Osteoblast (primary cell): Measurements from ENCODE around the gene HOXB6. TPM values are rescaled to one million over a fixed set of nuclear protein-coding genes. Genes with fewer than 3 reads are reported as not detected.

Source experiments
- DNase-seq: peaks from one replicate; pipeline ENCODE4 v3.0.0; 2011; ENCODE audit warnings: low spot score, mixed read lengths; ENCODE audit not compliant: insufficient read length; ENCODE audit errors: missing footprints
- H2AFZ ChIP-seq: 2 replicates; pipeline ENCODE4 v1.6.0; 2011; ENCODE audit warnings: mild to moderate bottlenecking, low read length
- H3K27ac ChIP-seq: 2 replicates; pipeline ENCODE4 v1.5.1; 2011; ENCODE audit warnings: mild to moderate bottlenecking, low read depth, low read length, moderate library complexity
- H3K27me3 ChIP-seq: 2 replicates; pipeline ENCODE4 v1.6.0; 2012; ENCODE audit warnings: mild to moderate bottlenecking, control low read depth, inconsistent platforms, low read length, moderate library complexity; ENCODE audit not compliant: insufficient read depth
- H3K36me3 ChIP-seq: 2 replicates; pipeline ENCODE4 v1.5.1; 2011; ENCODE audit warnings: mild to moderate bottlenecking, low read length, control low read depth, moderate library complexity; ENCODE audit not compliant: insufficient read depth
- H3K4me1 ChIP-seq: 2 replicates; pipeline ENCODE4 v1.5.1; 2011; ENCODE audit warnings: mild to moderate bottlenecking, low read length, control low read depth, moderate library complexity; ENCODE audit not compliant: insufficient read depth
- H3K4me2 ChIP-seq: 2 replicates; pipeline ENCODE4 v1.6.0; 2011; ENCODE audit warnings: mild to moderate bottlenecking, low read length; ENCODE audit not compliant: insufficient read depth
- H3K4me3 ChIP-seq: fragments of 200-600 bp; sonication (generic); 3 replicates; pipeline ENCODE4 v1.5.1; 2012; ENCODE audit warnings: mild to moderate bottlenecking, low read length, inconsistent platforms; ENCODE audit not compliant: insufficient read depth
- H3K79me2 ChIP-seq: 2 replicates; pipeline ENCODE4 v1.6.0; 2012; ENCODE audit warnings: mild to moderate bottlenecking, low read length, control low read depth, inconsistent platforms; ENCODE audit not compliant: insufficient read depth
- H3K9me3 ChIP-seq: 2 replicates; pipeline ENCODE4 v1.5.1; 2011; ENCODE audit warnings: low read depth, low read length, control low read depth
- H4K20me1 ChIP-seq: 2 replicates; pipeline ENCODE4 v1.6.0; 2012; ENCODE audit warnings: mild to moderate bottlenecking, low read length, control low read depth; ENCODE audit not compliant: insufficient read depth
- total RNA-seq: library from RNA; depleted of rRNA; stranded (reverse); fragments of >200 nt; gene quantifications from 2 replicates; pipeline ENCODE4 v1.2.3, GENCODE V29; 2012
- TF ChIP-seq, protein P1 (sequence below): IDR thresholded peaks from 2 replicates; pipeline ENCODE4 v1.5.1; 2011; ENCODE audit warnings: mild to moderate bottlenecking, low read depth, low read length, moderate library complexity; ENCODE audit errors: extremely low read depth

The HOXB6 gene
- total RNA-seq, 1 donor, result 0.72 TPM

DNA sequence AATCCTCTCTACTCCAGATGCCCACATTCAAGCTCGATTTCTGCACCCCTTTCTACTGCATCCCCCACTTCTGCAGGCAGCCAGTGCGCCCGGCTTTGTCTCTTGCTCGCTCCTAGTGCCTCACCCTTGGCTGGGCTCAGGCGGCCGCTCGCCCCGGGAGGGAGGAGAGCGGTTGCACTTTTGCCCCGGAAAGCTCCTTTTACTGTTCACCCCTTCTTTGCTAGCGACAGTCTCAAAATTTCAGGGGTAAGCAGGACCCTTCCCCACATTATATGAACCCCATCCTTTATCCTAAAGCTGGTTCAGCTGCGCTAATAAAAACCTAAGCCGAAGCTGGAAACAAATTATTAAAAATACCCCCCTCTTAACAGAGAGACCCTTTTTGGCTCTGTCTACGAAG lies 12.2 kb downstream of the HOXB6 start:
- H3K9me3 ChIP-seq, result no peaks in the 10 kb centered on the region
- H4K20me1 ChIP-seq, result no peaks in the 10 kb centered on the region
- no peak overlapping the region for H3K27ac ChIP-seq
- no peak overlapping the region for H3K4me3 ChIP-seq
- H3K4me2 ChIP-seq, result peak overlapping the region; percentile 78
- no peaks in the 10 kb centered on the region for H3K4me1 ChIP-seq
- TF ChIP-seq, protein P1, sequence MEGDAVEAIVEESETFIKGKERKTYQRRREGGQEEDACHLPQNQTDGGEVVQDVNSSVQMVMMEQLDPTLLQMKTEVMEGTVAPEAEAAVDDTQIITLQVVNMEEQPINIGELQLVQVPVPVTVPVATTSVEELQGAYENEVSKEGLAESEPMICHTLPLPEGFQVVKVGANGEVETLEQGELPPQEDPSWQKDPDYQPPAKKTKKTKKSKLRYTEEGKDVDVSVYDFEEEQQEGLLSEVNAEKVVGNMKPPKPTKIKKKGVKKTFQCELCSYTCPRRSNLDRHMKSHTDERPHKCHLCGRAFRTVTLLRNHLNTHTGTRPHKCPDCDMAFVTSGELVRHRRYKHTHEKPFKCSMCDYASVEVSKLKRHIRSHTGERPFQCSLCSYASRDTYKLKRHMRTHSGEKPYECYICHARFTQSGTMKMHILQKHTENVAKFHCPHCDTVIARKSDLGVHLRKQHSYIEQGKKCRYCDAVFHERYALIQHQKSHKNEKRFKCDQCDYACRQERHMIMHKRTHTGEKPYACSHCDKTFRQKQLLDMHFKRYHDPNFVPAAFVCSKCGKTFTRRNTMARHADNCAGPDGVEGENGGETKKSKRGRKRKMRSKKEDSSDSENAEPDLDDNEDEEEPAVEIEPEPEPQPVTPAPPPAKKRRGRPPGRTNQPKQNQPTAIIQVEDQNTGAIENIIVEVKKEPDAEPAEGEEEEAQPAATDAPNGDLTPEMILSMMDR, result no peak
- no peak overlapping the region for H2AFZ ChIP-seq
- peaks cover 95% of the 10 kb centered on the region for H3K27me3 ChIP-seq
- H3K79me2 ChIP-seq, result no peaks in the 10 kb centered on the region
- no peak for DNase-seq
- no peaks in the 10 kb centered on the region for H3K36me3 ChIP-seq

DNA sequence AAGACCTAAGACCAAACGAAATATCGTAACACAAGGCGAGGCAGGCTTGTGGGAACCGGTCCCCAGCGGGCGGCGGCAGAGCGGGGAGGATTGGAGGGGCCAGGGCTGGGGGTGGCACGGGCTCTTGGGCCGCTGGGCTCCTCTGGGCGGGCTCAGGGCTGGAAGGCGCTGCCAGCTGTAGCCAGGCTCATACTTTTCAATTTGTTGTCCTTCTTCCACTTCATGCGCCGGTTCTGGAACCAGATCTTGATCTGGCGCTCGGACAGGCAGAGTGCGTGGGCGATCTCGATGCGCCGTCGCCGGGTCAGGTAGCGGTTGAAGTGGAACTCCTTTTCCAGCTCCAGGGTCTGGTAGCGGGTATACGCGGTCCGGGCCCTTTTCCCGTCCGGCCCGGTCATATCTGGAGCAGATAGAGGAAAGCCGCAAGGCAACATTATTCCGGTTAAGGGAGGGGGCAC lies 12.7 kb downstream of the HOXB6 start:
- H4K20me1 ChIP-seq, result no peaks in the 10 kb centered on the region
- no peaks in the 10 kb centered on the region for H3K79me2 ChIP-seq
- no peak for DNase-seq
- H3K27me3 ChIP-seq, result peaks cover 95% of the 10 kb centered on the region
- H3K4me3 ChIP-seq, result no peak overlapping the region
- no peak overlapping the region for H3K4me2 ChIP-seq
- H3K4me1 ChIP-seq, result no peaks in the 10 kb centered on the region
- TF ChIP-seq, protein P1, result no peak
- no peaks in the 10 kb centered on the region for H3K9me3 ChIP-seq
- H3K27ac ChIP-seq, result no peak overlapping the region
- no peaks in the 10 kb centered on the region for H3K36me3 ChIP-seq
- H2AFZ ChIP-seq, result no peak overlapping the region

- no peaks in the 10 kb centered on the region for H3K36me3 ChIP-seq
- H3K79me2 ChIP-seq, result no peaks in the 10 kb centered on the region
- no peak overlapping the region for H2AFZ ChIP-seq
- H3K9me3 ChIP-seq, result no peaks in the 10 kb centered on the region
- no peaks in the 10 kb centered on the region for H4K20me1 ChIP-seq
- peaks cover 95% of the 10 kb centered on the region for H3K27me3 ChIP-seq
- no peak overlapping the region for H3K27ac ChIP-seq
- H3K4me3 ChIP-seq, result no peak overlapping the region
- no peak for DNase-seq
- TF ChIP-seq, protein P1, result no peak
- no peak overlapping the region for H3K4me2 ChIP-seq
- no peaks in the 10 kb centered on the region for H3K4me1 ChIP-seq
These were observed 13.3 kb downstream of the HOXB6 start for GRCh38 chr17:48591255-48592056.

- H3K27ac ChIP-seq, result no peak overlapping the region
- H3K9me3 ChIP-seq, result no peaks in the 10 kb centered on the region
- H3K4me2 ChIP-seq, result no peak overlapping the region
- H4K20me1 ChIP-seq, result no peaks in the 10 kb centered on the region
- peaks cover 95% of the 10 kb centered on the region for H3K27me3 ChIP-seq
- H3K4me3 ChIP-seq, result no peak overlapping the region
- H3K79me2 ChIP-seq, result no peaks in the 10 kb centered on the region
- H2AFZ ChIP-seq, result no peak overlapping the region
- DNase-seq, result no peak
- TF ChIP-seq, protein P1, result no peak
- H3K4me1 ChIP-seq, result peaks cover 6% of the 10 kb centered on the region
- no peaks in the 10 kb centered on the region for H3K36me3 ChIP-seq
These were observed 14.1 kb downstream of the HOXB6 start for GRCh38 chr17:48590607-48591161.
